Esophagus (tissue), 2 donors: ENCODE data around the gene THUMPD2. TPM values are rescaled to one million over a fixed set of nuclear protein-coding genes. Genes with fewer than 3 reads are reported as not detected.
"Not testable (repeated sequence)": the region's sequence is repeated elsewhere in the genome, so short reads cannot be mapped to it uniquely, and the experiment has no call there.

Source experiments
- H3K27ac ChIP-seq, 2 donors: one replicate each; pipeline ENCODE4 v1.5.1; 2013; ENCODE audit warnings: low read depth in 2 of 2, mild to moderate bottlenecking in 2 of 2, inconsistent platforms in 1 of 2, low read length in 1 of 2, moderate library complexity in 1 of 2
- H3K27me3 ChIP-seq, 2 donors: one replicate each; pipeline ENCODE4 v1.6.1; 2013; ENCODE audit warnings: low read length in 2 of 2, control low read depth in 1 of 2, mild to moderate bottlenecking in 1 of 2; ENCODE audit not compliant: insufficient read depth in 2 of 2, control insufficient read depth in 1 of 2
- H3K36me3 ChIP-seq, 2 donors: one replicate each; pipeline ENCODE4 v1.6.1; 2013; ENCODE audit warnings: low read length in 1 of 2; ENCODE audit not compliant: control insufficient read depth in 2 of 2, insufficient read depth in 2 of 2
- H3K4me1 ChIP-seq, 2 donors: one replicate each; pipeline ENCODE4 v1.6.1; 2013; ENCODE audit warnings: low read length in 1 of 2; ENCODE audit not compliant: control insufficient read depth in 2 of 2, insufficient read depth in 2 of 2
- H3K4me3 ChIP-seq, 2 donors: one replicate each; pipeline ENCODE4 v1.5.1; 2013; ENCODE audit warnings: low read length in 2 of 2, mild to moderate bottlenecking in 2 of 2, low read depth in 1 of 2, moderate library complexity in 1 of 2
- H3K9me3 ChIP-seq, 2 donors: one replicate each; pipeline ENCODE4 v1.6.1; 2013; ENCODE audit warnings: mild to moderate bottlenecking in 2 of 2, low read depth in 1 of 2, low read length in 1 of 2, moderate library complexity in 1 of 2; ENCODE audit not compliant: control insufficient read depth in 2 of 2, insufficient read depth in 1 of 2
- WGBS, 2 donors: extraction: QIAGEN DNeasy Blood & Tissue Kit; methylation state at CpG; one replicate each; pipeline ENCODE4 v1.1.7; 2013; 5-methylcytosine and 5-hydroxymethylcytosine counted together
- polyA plus RNA-seq, 2 donors: library from polyadenylated mRNA; stranded (reverse); fragments of 200-250 nt; gene quantifications; one replicate each; pipeline ENCODE4 v1.2.3, GENCODE V29; 2013
- donor health status: healthy with polysubstance abuse.
- donor health status: Bipolar disorder and iron deficiency.

Gene THUMPD2, protein sequence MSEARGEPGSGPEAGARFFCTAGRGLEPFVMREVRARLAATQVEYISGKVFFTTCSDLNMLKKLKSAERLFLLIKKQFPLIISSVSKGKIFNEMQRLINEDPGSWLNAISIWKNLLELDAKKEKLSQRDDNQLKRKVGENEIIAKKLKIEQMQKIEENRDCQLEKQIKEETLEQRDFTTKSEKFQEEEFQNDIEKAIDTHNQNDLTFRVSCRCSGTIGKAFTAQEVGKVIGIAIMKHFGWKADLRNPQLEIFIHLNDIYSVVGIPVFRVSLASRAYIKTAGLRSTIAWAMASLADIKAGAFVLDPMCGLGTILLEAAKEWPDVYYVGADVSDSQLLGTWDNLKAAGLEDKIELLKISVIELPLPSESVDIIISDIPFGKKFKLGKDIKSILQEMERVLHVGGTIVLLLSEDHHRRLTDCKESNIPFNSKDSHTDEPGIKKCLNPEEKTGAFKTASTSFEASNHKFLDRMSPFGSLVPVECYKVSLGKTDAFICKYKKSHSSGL
- 10 to 100 TPM in 1 of 2 donors, 1 to 10 TPM in 1; 8.7 to 11.5 TPM for polyA plus RNA-seq

DNA sequence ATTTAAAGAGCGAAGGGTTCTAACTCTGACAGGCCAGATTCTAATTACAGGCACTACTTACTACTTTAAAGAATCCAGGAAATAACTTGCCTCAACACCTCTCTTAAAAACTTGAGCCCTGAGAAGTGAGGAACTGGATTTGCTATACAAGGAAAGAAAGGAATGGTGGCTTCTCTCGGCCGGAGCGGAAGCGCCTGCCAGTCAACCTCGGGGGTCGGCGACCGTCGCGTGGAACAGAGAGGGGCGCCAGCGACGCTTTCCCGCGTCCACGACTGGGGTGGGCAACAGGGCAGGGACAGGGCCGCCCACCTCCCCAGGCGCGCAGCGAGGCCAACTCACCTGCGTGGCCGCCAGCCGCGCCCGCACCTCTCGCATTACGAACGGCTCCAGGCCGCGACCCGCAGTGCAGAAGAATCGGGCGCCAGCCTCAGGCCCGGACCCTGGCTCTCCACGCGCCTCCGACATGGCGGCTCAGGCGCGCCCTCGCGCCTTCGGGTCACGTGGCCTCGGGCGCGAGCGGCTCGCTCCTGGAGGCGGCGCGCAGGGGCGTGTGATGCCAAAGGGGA is at the start of gene THUMPD2:
Gene THUMPD2, minus strand, starts transcription at position 484 of the 566 bp plus-strand sequence. Its CDS starts 19 bp downstream, at position 465.
- Histone ChIP-seq H3K27ac (peak within 1 kb of the TSS; percentile 87 to 91), H3K4me1 (peaks cover 0 to 7% of the 10 kb centered on the region in 2 donors)
- 0% methylated on average over 43 to 54 of the region's 54 CpGs for WGBS, 2 donors

DNA sequence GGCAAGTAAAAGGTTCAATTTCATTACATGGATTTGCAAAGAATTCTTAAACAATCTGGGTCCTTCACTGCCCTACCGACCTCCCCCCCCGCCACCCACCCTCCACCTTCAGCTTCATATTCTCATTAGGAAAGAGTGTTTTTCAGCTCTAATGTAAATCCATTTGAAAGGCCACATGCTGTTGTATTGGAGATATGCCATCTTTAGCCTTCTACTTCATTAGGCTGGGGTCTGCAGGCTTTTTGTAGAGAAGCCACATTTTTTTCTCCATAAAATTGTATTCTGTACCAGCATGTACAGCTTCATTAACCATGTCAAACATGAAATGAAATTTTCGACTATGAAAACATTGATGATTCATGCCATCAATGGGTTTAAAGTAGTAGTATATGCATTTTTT is 42.8 kb upstream of the THUMPD2 start:
- no peaks in the 10 kb centered on the region for H3K36me3 ChIP-seq
- WGBS, 2 donors, result 61 to 72% methylated on average over 3 of the region's 3 CpGs
- peaks cover 0 to under 1% of the 10 kb centered on the region in 2 donors for H3K9me3 ChIP-seq
- no peaks in the 10 kb centered on the region for H3K4me1 ChIP-seq
- H3K4me3 ChIP-seq, result no peak overlapping the region
- no peak overlapping the region for H3K27ac ChIP-seq
- H3K27me3 ChIP-seq, result no peaks in the 10 kb centered on the region

More for the DNA sequence above, at the start of gene THUMPD2:
- Histone ChIP-seq H3K4me3 (peak within 1 kb of the TSS; percentile 88 to 100), H3K36me3 (no peaks in the 10 kb centered on the region), H3K9me3 (no peaks in the 10 kb centered on the region), H3K27me3 (no peaks in the 10 kb centered on the region)

DNA sequence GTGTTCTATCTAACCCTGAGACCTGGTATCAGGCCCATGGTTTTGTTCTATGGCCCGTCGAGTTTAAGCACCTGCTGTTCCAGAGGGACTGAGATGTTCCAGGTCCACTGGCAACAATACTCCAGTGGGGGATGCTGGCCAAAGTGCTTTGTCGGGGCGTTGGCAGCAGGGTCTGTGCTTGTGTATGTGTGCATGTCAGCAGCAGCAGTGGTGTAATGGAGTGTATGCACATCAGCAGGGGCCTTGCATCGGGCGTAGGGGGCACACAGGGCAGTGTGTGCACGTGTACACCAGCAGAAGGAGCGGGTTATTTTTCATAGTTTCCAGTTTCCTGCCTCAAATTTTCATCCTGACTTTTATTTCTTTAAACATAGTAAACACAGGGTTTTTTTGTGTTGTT is 37.8 kb upstream of the THUMPD2 start:
- Histone ChIP-seq H3K36me3 (no peaks in the 10 kb centered on the region), H3K9me3 (peaks cover 0 to 7% of the 10 kb centered on the region in 2 donors), H3K27me3 (peaks cover 0 to 2% of the 10 kb centered on the region in 2 donors), H3K4me1 (no peaks in the 10 kb centered on the region), H3K4me3 (no peak overlapping the region), H3K27ac (no peak overlapping the region)
- 80 to 84% methylated on average over 8 of the region's 8 CpGs for WGBS, 2 donors

DNA sequence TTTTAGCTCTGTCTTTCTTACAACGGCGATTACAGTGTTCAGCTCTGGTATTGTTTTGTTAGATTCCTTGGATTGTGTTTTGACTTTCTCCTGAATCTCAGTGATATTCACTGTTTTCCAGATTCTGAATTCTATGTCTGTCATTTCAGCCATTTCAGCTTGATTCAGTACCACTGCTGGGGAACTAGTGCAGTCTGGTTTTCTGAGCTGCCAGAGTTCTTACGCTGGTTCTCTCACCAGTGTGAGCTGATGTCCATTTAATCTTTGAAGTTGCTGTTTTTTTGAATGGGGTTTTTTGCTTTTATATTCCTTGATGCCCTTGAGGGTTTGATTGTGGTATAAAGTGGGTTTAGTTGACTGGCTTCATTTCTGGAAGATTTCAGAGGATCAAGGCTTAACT is 37.4 kb upstream of the THUMPD2 start:
- Histone ChIP-seq H3K27ac (no peak overlapping the region), H3K27me3 (peaks cover 0 to 2% of the 10 kb centered on the region in 2 donors), H3K36me3 (no peaks in the 10 kb centered on the region), H3K9me3 (peaks cover 0 to 7% of the 10 kb centered on the region in 2 donors), H3K4me3 (no peak overlapping the region), H3K4me1 (no peaks in the 10 kb centered on the region)
- 89 to 92% methylated on average over 3 of the region's 3 CpGs for WGBS, 2 donors

DNA sequence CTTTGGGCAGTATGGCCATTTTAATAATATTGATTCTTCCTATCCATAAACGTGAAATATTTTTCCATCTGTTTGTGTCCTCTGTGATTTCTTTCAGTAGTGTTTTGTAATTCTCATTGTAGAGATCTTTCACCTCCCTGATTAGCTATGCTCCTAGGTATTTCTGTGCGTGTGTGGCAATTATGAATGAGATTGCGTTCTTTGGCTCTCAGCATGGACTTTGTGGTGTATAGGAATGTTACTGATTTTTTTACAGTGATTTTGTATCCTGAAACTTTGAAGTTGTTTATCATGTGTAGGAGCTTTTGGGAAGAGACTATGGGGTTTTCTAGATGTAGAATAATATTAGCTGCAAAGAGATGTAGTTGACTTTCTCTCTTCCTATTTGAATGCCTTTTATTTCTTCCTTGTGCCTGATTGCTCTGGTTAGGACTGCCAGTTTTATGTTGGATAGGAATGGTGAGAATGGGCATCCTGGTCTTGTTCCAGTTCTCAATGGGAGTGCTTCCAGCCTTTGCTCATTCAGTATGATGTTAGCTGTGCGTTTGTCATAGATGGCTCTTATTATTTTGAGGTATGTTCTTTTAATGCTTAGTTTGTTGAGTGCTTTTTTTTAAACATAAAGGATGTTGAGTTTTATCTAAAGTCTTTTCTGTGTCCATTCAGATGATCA is 27.0 kb upstream of the THUMPD2 start:
- Histone ChIP-seq H3K4me1 (no peaks in the 10 kb centered on the region), H3K9me3 (peaks cover 0 to 2% of the 10 kb centered on the region in 2 donors), H3K27me3 (no peaks in the 10 kb centered on the region), H3K4me3 (no peak overlapping the region), H3K27ac (no peak overlapping the region), H3K36me3 (no peaks in the 10 kb centered on the region)
- WGBS, 2 donors, result 65% methylated on average over 4 of the region's 4 CpGs

DNA sequence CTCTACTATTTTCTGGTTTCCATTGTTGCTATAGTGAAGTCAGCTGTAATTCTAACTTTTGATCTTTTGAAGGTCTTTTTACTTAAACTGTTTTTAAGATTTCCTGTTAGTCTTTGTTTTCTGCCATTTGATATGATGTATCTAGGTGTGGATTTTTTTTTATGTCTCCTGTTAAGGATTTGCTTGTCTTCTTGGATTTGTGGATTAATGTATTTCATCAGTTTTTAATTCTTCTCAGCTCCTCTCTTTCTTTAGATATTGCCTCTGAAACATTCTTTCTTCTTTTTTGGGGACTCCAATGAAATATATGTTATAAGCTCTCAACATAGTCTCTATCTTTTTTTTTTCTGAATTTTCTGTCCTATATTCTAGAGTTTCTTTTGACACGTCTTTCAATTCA is 24.8 kb upstream of the THUMPD2 start:
- H3K27ac ChIP-seq, result no peak overlapping the region
- peaks cover 0 to 2% of the 10 kb centered on the region in 2 donors for H3K9me3 ChIP-seq
- no peaks in the 10 kb centered on the region for H3K4me1 ChIP-seq
- no peaks in the 10 kb centered on the region for H3K27me3 ChIP-seq
- H3K36me3 ChIP-seq, result no peaks in the 10 kb centered on the region
- WGBS, 2 donors, result 90 to 96% methylated on average over 1 of the region's 1 CpG
- no peak overlapping the region for H3K4me3 ChIP-seq

DNA sequence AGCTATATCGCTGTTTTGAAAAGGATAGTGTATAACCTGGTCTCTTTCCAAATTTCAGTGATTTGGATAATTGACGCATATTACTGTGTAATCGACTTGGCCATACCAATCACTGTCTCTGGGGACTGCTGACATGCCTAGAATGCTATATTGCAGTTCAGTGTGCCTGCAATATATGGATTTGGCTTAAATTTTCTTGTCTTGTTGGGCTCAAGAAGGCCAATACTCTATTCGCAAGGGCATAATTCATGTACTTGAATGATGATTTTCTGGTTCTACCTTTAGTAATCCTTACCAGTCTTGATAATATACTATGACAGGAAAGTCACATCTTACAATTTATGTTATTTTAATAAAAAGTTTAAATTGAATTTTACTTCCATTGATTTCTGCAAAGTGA is 21.7 kb upstream of the THUMPD2 start:
- Histone ChIP-seq H3K4me3 (no peak overlapping the region), H3K36me3 (no peaks in the 10 kb centered on the region), H3K27ac (no peak overlapping the region), H3K9me3 (peaks cover 0 to 2% of the 10 kb centered on the region in 2 donors), H3K4me1 (no peaks in the 10 kb centered on the region), H3K27me3 (no peaks in the 10 kb centered on the region)
- 91 to 95% methylated on average over 4 of the region's 4 CpGs for WGBS, 2 donors

DNA sequence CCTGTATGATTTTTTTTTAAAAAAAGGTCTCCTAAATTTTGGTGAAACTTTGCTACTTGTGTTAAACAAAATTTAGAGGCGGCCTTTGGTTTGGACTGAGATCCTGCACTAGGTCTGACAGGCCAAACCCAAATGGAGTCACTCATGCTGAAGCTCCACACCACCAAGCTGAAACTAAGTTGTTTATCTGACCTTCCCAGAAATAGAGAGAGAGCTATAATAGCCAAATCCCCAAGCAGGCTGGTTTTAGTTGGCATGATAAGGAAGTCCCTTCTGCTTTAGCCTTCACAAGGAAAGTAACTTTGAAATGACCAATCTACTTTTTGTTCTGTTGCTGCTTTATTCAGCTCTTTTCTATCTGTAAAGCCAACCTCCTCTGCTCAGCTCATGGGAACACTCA is 17.1 kb upstream of the THUMPD2 start:
- 82 to 97% methylated on average over 1 of the region's 1 CpG for WGBS, 2 donors
- Histone ChIP-seq H3K27ac (no peak overlapping the region), H3K36me3 (no peaks in the 10 kb centered on the region), H3K9me3 (no peaks in the 10 kb centered on the region), H3K4me3 (no peak overlapping the region), H3K27me3 (no peaks in the 10 kb centered on the region), H3K4me1 (no peaks in the 10 kb centered on the region)

DNA sequence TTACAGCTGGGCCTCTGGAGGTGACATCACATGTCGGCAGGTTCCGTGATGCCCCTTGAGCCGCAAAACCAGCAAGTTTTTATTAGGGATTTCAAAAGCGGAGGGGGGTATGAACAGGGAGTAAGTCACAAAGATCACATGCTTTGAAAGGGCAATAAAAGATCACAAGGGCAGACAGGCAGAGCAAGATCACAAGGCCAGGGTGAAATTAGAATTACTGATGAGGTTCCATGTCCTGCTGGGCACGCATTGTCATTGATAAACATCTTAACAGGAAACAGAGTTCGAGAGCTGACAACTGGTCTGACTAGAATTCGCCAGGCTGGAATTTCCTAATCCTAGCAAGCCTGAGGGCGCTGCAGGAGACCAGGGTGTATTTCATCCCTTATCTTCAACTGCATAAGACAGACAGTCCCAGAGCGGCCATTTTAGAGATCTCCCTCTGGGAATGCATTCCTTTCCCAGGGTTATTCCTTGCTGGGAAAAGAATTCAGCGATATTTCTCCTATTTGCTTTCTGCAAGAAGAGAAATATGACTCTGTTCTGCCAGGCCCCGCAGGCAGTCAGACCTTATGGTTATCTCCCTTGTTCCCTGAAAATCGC is 11.3 kb upstream of the THUMPD2 start:
- H3K4me1 ChIP-seq, H3K9me3 ChIP-seq, H3K4me3 ChIP-seq, H3K27me3 ChIP-seq, H3K36me3 ChIP-seq, H3K27ac ChIP-seq: not testable (repeated sequence)
- 84% methylated on average over 12 of the region's 12 CpGs for WGBS, 2 donors
